Esophagus (tissue), 2 donors: Measurements from ENCODE around the gene GNB1L. TPM values are rescaled to one million over a fixed set of nuclear protein-coding genes. Genes with fewer than 3 reads are reported as not detected.

Source experiments
- H3K27ac ChIP-seq, 2 donors: one replicate each; pipeline ENCODE4 v1.5.1; 2013; ENCODE audit warnings: low read depth in 2 of 2, mild to moderate bottlenecking in 2 of 2, inconsistent platforms in 1 of 2, low read length in 1 of 2, moderate library complexity in 1 of 2
- H3K27me3 ChIP-seq, 2 donors: one replicate each; pipeline ENCODE4 v1.6.1; 2013; ENCODE audit warnings: low read length in 2 of 2, control low read depth in 1 of 2, mild to moderate bottlenecking in 1 of 2; ENCODE audit not compliant: insufficient read depth in 2 of 2, control insufficient read depth in 1 of 2
- H3K36me3 ChIP-seq, 2 donors: one replicate each; pipeline ENCODE4 v1.6.1; 2013; ENCODE audit warnings: low read length in 1 of 2; ENCODE audit not compliant: control insufficient read depth in 2 of 2, insufficient read depth in 2 of 2
- H3K4me1 ChIP-seq, 2 donors: one replicate each; pipeline ENCODE4 v1.6.1; 2013; ENCODE audit warnings: low read length in 1 of 2; ENCODE audit not compliant: control insufficient read depth in 2 of 2, insufficient read depth in 2 of 2
- H3K4me3 ChIP-seq, 2 donors: one replicate each; pipeline ENCODE4 v1.5.1; 2013; ENCODE audit warnings: low read length in 2 of 2, mild to moderate bottlenecking in 2 of 2, low read depth in 1 of 2, moderate library complexity in 1 of 2
- H3K9me3 ChIP-seq, 2 donors: one replicate each; pipeline ENCODE4 v1.6.1; 2013; ENCODE audit warnings: mild to moderate bottlenecking in 2 of 2, low read depth in 1 of 2, low read length in 1 of 2, moderate library complexity in 1 of 2; ENCODE audit not compliant: control insufficient read depth in 2 of 2, insufficient read depth in 1 of 2
- WGBS, 2 donors: extraction: QIAGEN DNeasy Blood & Tissue Kit; methylation state at CpG; one replicate each; pipeline ENCODE4 v1.1.7; 2013; 5-methylcytosine and 5-hydroxymethylcytosine counted together
- polyA plus RNA-seq, 2 donors: library from polyadenylated mRNA; stranded (reverse); fragments of 200-250 nt; gene quantifications; one replicate each; pipeline ENCODE4 v1.2.3, GENCODE V29; 2013
- donor health status: healthy with polysubstance abuse.
- donor health status: Bipolar disorder and iron deficiency.

Gene GNB1L
- polyA plus RNA-seq, 2 donors: 4.7 to 6.6 TPM

DNA sequence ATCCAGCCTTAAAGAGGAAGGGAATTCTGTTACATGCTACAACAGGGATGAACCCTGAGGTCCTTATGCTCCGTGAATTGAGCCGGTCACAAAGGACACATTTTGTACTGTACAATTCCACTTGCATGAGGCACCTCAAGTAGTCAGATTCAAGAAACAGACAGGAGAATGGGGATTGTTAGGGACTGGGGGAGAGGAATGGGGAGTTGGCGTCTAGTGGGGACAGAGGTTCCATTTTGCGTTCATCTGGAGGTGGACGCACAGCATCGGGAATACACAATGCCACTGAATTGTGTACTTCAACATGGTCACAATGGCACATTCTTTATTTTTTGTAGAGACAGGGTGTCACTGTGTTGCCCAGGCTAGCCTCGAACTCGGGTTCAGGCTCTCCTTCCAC, 80.0 kb downstream of the GNB1L start:
- H3K27me3 ChIP-seq: peaks cover 0 to 7% of the 10 kb centered on the region in 2 donors
- H3K4me1 ChIP-seq: peaks cover 0 to 3% of the 10 kb centered on the region in 2 donors
- H3K27ac ChIP-seq: no peak overlapping the region
- H3K9me3 ChIP-seq: no peaks in the 10 kb centered on the region
- WGBS, 2 donors: 90 to 93% methylated on average over 8 of the region's 8 CpGs
- H3K36me3 ChIP-seq: no peaks in the 10 kb centered on the region
- H3K4me3 ChIP-seq: no peak overlapping the region

DNA sequence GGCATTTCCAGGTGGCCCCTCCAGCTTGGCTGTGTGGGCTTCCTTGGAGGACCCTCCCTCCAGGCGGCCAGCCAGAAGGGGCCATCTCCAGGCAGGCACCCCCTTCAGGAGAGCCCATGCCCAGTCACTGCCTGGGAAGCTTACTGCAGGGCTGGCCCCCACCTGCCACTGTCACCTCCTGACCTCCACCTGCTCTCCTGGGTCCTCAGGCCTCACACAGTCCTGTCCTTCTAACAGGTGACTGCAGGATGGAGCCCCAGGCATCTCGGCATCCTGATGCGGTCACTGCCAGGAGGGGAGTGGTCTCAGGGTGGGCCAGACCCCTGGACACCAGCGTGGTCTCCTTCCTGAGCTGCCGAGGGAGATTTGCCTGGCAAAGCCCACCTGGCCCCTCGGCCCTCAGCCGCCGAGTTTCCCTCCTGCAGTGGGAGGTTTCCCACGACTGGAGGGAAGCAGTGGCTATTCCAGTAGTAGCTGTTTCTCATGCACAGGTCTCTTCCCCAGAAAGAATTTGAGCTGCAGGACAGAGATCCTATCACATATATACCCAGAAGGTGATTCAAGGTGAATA, 81.1 kb downstream of the GNB1L start:
- 76 to 84% methylated on average over 9 of the region's 9 CpGs for WGBS, 2 donors
- no peaks in the 10 kb centered on the region for H3K36me3 ChIP-seq
- H3K4me1 ChIP-seq: peaks cover 0 to 3% of the 10 kb centered on the region in 2 donors
- H3K9me3 ChIP-seq: no peaks in the 10 kb centered on the region
- no peak overlapping the region for H3K27ac ChIP-seq
- H3K27me3 ChIP-seq: peaks cover 0 to 7% of the 10 kb centered on the region in 2 donors
- no peak overlapping the region for H3K4me3 ChIP-seq

DNA sequence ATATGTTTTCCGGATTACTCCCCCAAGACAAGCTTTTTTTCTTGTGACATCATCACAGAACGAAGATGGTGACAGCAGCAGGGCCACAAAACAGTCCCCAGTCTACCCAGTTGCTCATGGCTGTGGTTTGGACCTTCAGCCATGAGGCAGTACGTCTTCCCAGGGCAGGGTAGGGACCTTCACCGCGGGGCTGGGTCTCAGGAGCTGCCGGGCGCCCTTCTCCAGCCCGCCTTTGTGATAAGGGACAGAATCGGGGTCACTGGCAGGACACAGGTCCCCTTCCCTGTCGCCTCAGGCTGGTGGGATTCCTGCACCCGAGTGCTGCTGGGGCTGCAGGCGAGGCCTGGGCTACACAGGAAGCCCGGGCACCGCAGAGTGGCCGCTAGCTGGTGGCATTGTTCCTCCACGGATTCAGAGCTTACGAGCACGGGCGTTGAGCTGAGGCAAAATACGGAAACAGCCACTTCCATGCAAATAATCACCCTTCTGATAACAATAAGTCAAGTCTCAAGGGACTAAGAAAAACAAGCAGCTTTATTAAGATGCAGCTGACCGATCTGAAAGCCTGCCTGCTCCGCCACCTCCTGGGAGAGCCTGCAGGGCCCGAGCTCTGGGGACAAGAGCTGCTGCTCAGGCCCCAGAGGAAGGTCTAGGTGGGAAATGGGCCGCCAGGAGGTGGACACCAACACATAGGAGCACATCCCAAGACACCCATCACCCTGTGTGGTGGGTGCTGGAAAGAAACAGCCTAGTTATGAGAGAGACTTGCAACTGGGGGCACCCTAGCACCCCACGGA, 81.8 kb downstream of the GNB1L start:
- 63 to 69% methylated on average over 25 of the region's 25 CpGs for WGBS, 2 donors
- H3K27ac ChIP-seq: no peak overlapping the region
- H3K4me1 ChIP-seq: peaks cover 0 to 8% of the 10 kb centered on the region in 2 donors
- H3K36me3 ChIP-seq: no peaks in the 10 kb centered on the region
- no peak overlapping the region for H3K4me3 ChIP-seq
- H3K27me3 ChIP-seq: peaks cover 0 to 7% of the 10 kb centered on the region in 2 donors
- H3K9me3 ChIP-seq: no peaks in the 10 kb centered on the region

DNA sequence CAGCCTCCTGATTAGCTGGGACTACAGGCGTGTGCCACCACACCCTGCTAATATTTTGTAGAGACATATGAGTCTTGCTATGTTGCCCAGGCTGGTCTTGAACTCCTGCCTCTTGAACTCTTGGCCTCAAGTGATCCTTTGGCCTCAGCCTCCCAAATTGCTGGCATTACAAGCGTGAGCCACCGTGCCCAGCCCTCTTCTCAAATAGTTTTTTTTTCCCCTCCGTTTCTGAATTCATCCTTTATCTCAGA, 82.3 kb downstream of the GNB1L start:
- 59 to 76% methylated on average over 4 of the region's 4 CpGs for WGBS, 2 donors
- Histone ChIP-seq H3K27me3 (peaks cover 0 to 7% of the 10 kb centered on the region in 2 donors), H3K9me3 (no peaks in the 10 kb centered on the region), H3K4me3 (no peak overlapping the region), H3K36me3 (no peaks in the 10 kb centered on the region), H3K4me1 (peaks cover 0 to 9% of the 10 kb centered on the region in 2 donors), H3K27ac (no peak overlapping the region)

DNA sequence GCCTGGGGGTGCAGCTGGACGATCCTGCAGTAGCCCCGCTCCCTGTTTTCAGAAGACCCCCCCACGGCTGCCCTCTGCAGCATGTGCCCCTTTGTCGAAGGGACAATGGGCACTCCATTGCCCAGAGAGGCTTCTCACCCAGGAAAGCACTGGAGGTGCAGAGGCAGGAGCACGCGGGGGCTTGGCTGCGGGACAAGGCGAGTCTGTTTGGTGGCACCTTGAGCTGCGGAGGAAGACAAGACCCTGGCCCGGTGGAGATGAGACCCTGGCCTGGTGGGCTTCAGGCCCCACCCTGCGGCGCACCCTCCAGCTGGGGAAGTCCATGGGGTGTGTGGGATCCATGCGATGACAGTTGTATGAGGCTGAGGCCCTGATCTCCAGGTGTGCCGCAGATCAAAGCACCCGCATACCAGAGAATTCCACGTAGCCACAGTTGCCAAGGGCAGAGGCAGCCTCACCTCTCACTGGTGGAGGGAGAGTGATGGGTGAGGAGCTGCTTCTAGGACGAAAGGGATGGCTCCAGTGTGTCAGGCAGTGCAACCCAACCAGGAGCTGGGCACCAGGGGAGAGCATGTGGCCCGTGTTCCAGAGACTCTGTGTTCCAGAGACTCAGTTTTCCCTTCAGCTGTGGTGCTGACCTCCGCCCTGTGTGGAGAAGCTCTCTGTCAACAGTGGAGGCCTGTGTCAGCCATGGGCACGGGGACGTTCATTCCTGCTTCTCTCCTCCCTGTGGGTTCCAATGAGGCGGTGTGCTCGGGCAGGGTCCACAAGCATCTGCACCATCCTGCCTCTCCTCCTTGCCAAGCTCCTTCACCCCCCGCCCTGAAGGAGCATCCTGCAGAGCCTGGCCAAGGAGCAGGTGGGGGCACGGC, 84.1 kb downstream of the GNB1L start:
- 75 to 76% methylated on average over 25 of the region's 25 CpGs for WGBS, 2 donors
- peaks cover 0 to 9% of the 10 kb centered on the region in 2 donors for H3K27me3 ChIP-seq
- H3K36me3 ChIP-seq: no peaks in the 10 kb centered on the region
- no peak overlapping the region for H3K27ac ChIP-seq
- H3K4me1 ChIP-seq: peaks cover 0 to 7% of the 10 kb centered on the region in 2 donors
- H3K4me3 ChIP-seq: no peak overlapping the region
- H3K9me3 ChIP-seq: no peaks in the 10 kb centered on the region

DNA sequence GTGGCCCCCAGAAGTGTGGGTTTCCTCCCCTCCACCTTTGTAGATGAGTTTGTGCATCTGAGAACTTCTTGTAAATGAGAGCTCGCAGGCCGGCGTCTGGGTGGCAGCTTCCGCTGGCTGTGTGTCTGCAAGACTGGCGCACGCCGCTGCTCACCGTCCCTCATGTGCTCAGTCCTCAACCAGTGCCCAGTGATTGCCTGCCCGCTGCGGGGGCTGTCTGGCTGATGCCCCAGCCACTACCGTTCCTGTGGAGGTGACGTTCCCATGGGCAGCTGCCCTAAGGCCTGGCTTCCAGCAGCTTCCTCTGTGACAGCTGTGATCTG, 85.3 kb downstream of the GNB1L start:
- WGBS, 2 donors: 92% methylated on average over 12 of the region's 12 CpGs
- H3K36me3 ChIP-seq: no peaks in the 10 kb centered on the region
- no peaks in the 10 kb centered on the region for H3K9me3 ChIP-seq
- H3K27ac ChIP-seq: no peak overlapping the region
- H3K4me1 ChIP-seq: peaks cover 0 to 11% of the 10 kb centered on the region in 2 donors
- peaks cover 0 to 13% of the 10 kb centered on the region in 2 donors for H3K27me3 ChIP-seq
- no peak overlapping the region for H3K4me3 ChIP-seq

DNA sequence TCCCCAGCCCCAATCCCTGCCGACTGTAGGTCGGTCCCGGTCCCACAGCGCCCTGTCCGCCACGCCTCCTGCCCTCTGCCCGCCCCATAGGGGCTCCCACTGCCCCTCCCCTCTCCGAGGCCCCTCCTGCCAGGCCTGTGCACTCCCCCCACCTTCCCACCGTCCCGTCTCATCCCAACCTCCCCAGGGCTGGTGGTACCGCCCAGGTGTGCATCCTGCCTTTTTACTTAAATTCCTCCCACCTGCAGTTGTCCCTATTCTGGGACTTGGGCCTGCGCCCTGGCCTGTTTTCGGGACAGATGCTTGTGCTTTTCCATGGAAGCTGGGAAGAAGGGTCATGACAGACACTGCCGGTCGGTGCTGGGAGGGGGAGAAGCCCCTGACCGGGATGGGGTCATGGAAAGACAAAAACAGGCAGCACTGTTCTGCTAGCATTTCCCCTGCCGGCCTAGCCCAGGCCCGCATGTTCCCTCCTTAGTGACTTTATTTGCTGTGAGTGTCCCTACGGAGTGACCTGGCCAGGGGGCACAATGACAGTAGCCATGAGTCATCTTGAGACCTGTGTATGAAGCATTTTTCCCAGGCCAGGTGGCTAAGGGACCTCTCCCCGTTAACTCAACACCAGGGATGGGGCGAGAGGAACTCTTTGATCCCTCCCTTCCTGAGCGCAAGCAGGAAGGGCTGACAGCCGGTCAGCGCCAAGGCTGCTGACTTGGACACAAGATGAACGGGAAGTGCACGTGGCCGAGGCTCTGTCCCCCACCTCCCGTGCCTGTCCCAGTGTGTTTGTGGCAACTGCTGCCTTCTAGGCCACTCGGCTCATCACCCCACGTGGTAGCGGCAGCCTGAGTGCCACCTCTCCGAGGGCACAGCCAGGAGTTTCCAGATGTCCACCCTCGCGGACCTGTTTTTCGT, 87.0 kb downstream of the GNB1L start:
- Histone ChIP-seq H3K27ac (no peak overlapping the region), H3K4me1 (peaks cover 1 to 11% of the 10 kb centered on the region in 2 donors), H3K4me3 (peak overlapping the region; percentile 46 to 49), H3K27me3 (peaks cover 0 to 16% of the 10 kb centered on the region in 2 donors), H3K36me3 (no peaks in the 10 kb centered on the region), H3K9me3 (no peaks in the 10 kb centered on the region)
- 36 to 45% methylated on average over 35 of the region's 35 CpGs for WGBS, 2 donors

DNA sequence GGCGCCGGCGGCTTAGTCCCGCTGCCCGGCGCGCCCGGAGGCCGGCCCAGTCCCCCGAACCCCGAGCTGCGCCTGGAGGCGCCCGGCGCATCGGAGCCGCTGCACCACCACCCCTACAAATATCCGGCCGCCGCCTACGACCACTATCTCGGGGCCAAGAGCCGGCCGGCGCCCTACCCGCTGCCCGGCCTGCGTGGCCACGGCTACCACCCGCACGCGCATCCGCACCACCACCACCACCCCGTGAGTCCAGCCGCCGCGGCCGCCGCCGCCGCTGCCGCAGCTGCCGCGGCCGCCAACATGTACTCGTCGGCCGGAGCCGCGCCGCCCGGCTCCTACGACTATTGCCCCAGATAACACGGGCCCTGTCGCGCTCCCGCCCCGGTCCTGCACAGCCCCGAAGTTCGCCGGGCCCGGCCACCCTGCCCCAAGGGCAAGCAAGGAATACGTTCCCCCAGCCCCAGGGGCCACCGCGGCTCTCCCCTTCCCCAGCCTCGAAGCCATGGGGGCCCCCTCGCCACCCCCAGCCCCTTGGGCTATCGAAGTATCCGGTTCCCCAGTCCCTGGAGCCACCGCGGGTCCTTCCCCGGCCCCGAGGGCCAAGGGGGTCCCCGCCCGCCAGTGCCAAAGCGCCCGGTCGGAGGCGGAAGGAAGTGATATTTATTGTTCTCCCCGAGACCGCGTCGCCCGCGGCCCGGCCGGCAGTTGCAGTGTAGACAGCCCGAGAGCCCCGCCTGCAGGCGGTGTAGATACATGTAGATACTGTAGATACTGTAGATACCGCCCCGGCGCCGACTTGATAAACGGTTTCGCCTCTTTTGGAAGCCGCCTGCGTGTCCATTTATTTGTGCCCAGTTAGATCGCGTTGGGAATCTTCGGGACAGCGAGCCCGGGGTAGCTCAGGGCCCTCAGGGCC, 87.9 kb downstream of the GNB1L start:
- H3K9me3 ChIP-seq: no peaks in the 10 kb centered on the region
- H3K27ac ChIP-seq: peak overlapping the region; percentile 20 to 38
- H3K4me3 ChIP-seq: peak overlapping the region; percentile 46 to 49
- H3K4me1 ChIP-seq: peaks cover 2 to 11% of the 10 kb centered on the region in 2 donors
- peaks cover 0 to 16% of the 10 kb centered on the region in 2 donors for H3K27me3 ChIP-seq
- WGBS, 2 donors: 6 to 10% methylated on average over 78 to 103 of the region's 103 CpGs
- no peaks in the 10 kb centered on the region for H3K36me3 ChIP-seq
